Tibial nerve (tissue), 3 donors: ENCODE measurements around the gene MYCL.

Experiments used
- POLR2A ChIP-seq, 2 donors: fragments of 450-650 bp; IDR thresholded peaks; one replicate each; pipeline ENCODE4 v1.6.1; 2017; ENCODE audit warnings: antibody characterized with exemption in 2 of 2, mild to moderate bottlenecking in 2 of 2, moderate library complexity in 2 of 2
- TF ChIP-seq, protein P1 (sequence below), 5 experiments: fragments of 200-600 bp in 3 of 5; fragments of 450-650 bp in 2 of 5; sonication (generic) in 3 of 5; IDR thresholded peaks; one replicate each; pipeline ENCODE4 v1.5.1; 2016 to 2019; ENCODE audit warnings: antibody characterized with exemption in 5 of 5, mild to moderate bottlenecking in 3 of 5, moderate library complexity in 2 of 5

DNA sequence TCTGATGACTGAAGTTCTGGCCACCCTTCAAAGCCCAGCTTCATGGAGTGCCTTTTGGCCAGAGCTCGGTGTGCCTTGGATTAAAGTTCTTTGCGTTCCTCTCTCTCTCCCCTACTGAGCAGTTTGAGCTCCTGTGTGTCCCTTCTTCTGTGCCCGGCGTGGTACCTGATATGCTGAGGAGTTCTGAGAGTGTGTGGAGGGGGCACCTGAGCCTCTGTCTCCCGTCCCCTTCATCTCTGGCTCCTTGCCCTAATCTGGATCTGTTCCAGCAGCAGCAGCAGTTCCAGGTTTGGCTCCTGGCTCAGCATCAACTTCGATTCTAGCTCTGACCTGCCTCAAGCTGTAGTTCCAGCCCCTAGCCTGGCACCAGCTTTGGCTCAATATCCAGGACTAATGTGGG lies 25.1 kb upstream of the MYCL start:
- TF ChIP-seq, protein P1, sequence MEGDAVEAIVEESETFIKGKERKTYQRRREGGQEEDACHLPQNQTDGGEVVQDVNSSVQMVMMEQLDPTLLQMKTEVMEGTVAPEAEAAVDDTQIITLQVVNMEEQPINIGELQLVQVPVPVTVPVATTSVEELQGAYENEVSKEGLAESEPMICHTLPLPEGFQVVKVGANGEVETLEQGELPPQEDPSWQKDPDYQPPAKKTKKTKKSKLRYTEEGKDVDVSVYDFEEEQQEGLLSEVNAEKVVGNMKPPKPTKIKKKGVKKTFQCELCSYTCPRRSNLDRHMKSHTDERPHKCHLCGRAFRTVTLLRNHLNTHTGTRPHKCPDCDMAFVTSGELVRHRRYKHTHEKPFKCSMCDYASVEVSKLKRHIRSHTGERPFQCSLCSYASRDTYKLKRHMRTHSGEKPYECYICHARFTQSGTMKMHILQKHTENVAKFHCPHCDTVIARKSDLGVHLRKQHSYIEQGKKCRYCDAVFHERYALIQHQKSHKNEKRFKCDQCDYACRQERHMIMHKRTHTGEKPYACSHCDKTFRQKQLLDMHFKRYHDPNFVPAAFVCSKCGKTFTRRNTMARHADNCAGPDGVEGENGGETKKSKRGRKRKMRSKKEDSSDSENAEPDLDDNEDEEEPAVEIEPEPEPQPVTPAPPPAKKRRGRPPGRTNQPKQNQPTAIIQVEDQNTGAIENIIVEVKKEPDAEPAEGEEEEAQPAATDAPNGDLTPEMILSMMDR (IDR thresholded peaks at IDR 0.05): no peak
- no peak for TF ChIP-seq POLR2A (IDR thresholded peaks at IDR 0.05)
